Spinal cord (tissue), 10 donors: ENCODE data around the gene PREP. TPM values are rescaled to one million over a fixed set of nuclear protein-coding genes. Genes with fewer than 3 reads are reported as not detected.
A peak's percentile ranks its signal among the peaks of the same experiment; 100 is the strongest.
"Not testable (repeated sequence)": the region's sequence is repeated elsewhere in the genome, so short reads cannot be mapped to it uniquely, and the experiment has no call there.

ENCODE experiments used
- DNase-seq, 6 donors: peaks; one replicate each; pipeline versions ENCODE4 v3.0.0 to v3.0.0-alpha.2; 2013 to 2015; ENCODE audit warnings: low spot score in 6 of 6, low read depth in 4 of 6
- H3K27ac ChIP-seq: one replicate; pipeline ENCODE4 v1.5.1; 2013; ENCODE audit warnings: low read depth, low read length, control low read depth
- H3K27me3 ChIP-seq: one replicate; pipeline ENCODE4 v1.6.1; 2013; ENCODE audit warnings: low read length; ENCODE audit not compliant: control insufficient read depth, insufficient read depth
- H3K36me3 ChIP-seq: one replicate; pipeline ENCODE4 v1.6.1; 2013; ENCODE audit warnings: low read length; ENCODE audit not compliant: control insufficient read depth, insufficient read depth
- H3K4me1 ChIP-seq: one replicate; pipeline ENCODE4 v1.6.1; 2013; ENCODE audit warnings: low read length; ENCODE audit not compliant: control insufficient read depth, insufficient read depth
- H3K4me3 ChIP-seq: one replicate; pipeline ENCODE4 v1.5.1; 2013; ENCODE audit warnings: low read depth, low read length, control low read depth
- H3K9me3 ChIP-seq: one replicate; pipeline ENCODE4 v1.6.1; 2013; ENCODE audit warnings: low read length; ENCODE audit not compliant: control insufficient read depth, insufficient read depth
- WGBS: methylation state at CpG from one replicate; pipeline ENCODE4 v1.1.5; 2013; ENCODE audit warnings: missing lambda C conversion rate; ENCODE audit not compliant: insufficient coverage; 5-methylcytosine and 5-hydroxymethylcytosine counted together
- polyA plus RNA-seq, 2 donors: library from polyadenylated mRNA; unstranded; fragments of 120-200 nt; gene quantifications; one replicate each; pipeline ENCODE4 v1.2.1, GENCODE V29; 2013; ENCODE audit not compliant: insufficient read length in 2 of 2
- total RNA-seq, 2 donors: library from RNA; depleted of rRNA in 1 of 2; stranded (reverse); fragments of 120-200 nt in 1 of 2; fragments of >200 nt in 1 of 2; gene quantifications; one replicate each; pipeline versions ENCODE4 v1.2.3 to v1.2.4, GENCODE V29; 2013 to 2014
- donor health status: healthy.

PREP gene
- total and polyA plus RNA-seq, 4 donors, result 21.5 to 40.4 (median 35.3) TPM

DNA sequence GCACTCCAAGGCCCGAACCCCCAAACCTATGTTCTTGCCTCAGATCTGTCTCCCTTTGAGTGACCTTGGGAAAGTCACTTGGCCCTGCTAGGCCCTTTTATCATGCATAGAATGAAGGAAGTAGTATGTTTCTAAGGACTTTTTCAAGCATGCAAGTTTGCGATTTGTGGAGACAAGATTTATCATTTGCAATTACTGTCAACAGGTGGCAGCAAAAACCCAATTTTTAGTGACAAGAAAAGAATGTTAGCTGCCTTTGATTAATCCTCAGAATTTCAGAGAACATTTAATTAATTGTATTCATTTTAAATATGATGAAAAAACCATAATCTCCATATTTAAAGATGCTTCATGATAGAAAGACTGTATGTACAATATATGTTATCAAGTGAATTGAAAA is 28.3 kb upstream of the PREP start:
- Histone ChIP-seq H3K36me3 (no peaks in the 10 kb centered on the region), H3K9me3 (no peaks in the 10 kb centered on the region), H3K27ac (no peak overlapping the region), H3K27me3 (no peaks in the 10 kb centered on the region), H3K4me1 (no peaks in the 10 kb centered on the region), H3K4me3 (no peak overlapping the region)
- no CpG with 5 or more reads among the region's 2 CpGs for WGBS
- peak in 5 of 6 donors; percentile 35 to 79 (median 40) for DNase-seq

GRCh38 chr6:105430685-105431084 is 27.8 kb upstream of the PREP start:
- Histone ChIP-seq H3K27me3 (no peaks in the 10 kb centered on the region), H3K9me3 (no peaks in the 10 kb centered on the region), H3K27ac (no peak overlapping the region), H3K36me3 (no peaks in the 10 kb centered on the region), H3K4me1 (no peaks in the 10 kb centered on the region), H3K4me3 (no peak overlapping the region)
- 71% methylated on average over 1 of the region's 3 CpGs for WGBS
- no peak for DNase-seq

- Histone ChIP-seq H3K9me3 (no peaks in the 10 kb centered on the region), H3K36me3 (no peaks in the 10 kb centered on the region), H3K27me3 (no peaks in the 10 kb centered on the region), H3K4me3 (no peak overlapping the region), H3K4me1 (no peaks in the 10 kb centered on the region), H3K27ac (no peak overlapping the region)
- 80% methylated on average over 1 of the region's 4 CpGs for WGBS
- no peak for DNase-seq
These were observed 26.8 kb upstream of the PREP start for GRCh38 chr6:105429676-105430075.

GRCh38 chr6:105428342-105428957 is 25.6 kb upstream of the PREP start:
- no peak overlapping the region for H3K4me3 ChIP-seq
- DNase-seq, result peak in 1 of 6 donors; percentile 12
- H3K27me3 ChIP-seq, result no peaks in the 10 kb centered on the region
- no peaks in the 10 kb centered on the region for H3K36me3 ChIP-seq
- WGBS, result no CpG with 5 or more reads among the region's 5 CpGs
- H3K9me3 ChIP-seq, result no peaks in the 10 kb centered on the region
- no peak overlapping the region for H3K27ac ChIP-seq
- no peaks in the 10 kb centered on the region for H3K4me1 ChIP-seq

DNA sequence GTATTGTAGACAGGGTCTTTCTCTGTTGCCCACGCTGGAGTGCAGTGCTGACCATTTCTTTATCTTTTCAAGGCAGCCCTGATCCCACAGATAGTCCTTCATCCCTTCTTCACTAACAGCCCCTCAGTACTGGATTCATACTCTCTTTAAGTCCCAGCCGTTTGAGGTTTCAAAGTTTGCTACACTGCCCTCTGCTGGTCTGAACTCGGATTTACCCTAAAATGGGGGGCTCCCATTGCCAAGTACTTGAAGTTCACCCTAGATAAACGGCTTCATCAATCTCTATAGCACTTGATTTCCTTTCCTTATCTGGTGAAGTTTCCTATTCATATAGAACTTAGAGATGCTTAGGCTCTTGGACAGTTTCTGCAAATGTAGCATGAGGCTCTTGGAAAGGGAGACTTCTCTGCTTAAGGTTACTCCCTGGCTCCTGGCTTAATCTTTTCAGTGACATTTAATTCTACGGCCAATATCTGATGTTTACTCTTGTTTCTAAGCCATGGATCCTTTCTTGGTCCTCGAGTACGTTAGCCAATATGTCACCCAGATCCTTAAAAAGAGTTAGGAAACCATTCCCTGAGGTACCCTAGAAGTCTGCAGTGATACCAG is 21.4 kb upstream of the PREP start:
- H3K4me1 ChIP-seq, result no peaks in the 10 kb centered on the region
- no peaks in the 10 kb centered on the region for H3K27me3 ChIP-seq
- WGBS, result 32% methylated on average over 6 of the region's 7 CpGs
- peak in 3 of 6 donors; percentile 22 to 72 (median 67) for DNase-seq
- no peaks in the 10 kb centered on the region for H3K9me3 ChIP-seq
- no peaks in the 10 kb centered on the region for H3K36me3 ChIP-seq
- H3K27ac ChIP-seq, result no peak overlapping the region
- no peak overlapping the region for H3K4me3 ChIP-seq

DNA sequence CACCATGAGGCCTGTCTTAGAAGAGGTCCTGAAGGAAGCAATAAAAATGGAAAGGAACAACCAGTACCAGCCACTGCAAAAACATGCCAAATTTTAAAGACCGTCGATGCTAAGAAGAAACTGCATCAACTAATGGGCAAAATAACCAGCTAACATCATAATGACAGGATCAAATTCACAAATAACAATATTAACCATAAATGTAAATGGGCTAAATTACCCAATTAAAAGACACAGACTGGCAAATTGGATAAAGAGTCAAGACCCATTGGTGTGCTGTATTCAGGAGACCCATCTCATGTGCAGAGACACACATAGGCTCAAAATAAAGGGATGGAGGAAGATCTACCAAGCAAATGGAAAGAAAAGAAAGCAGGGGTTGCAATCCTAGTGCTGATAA is 14.1 kb upstream of the PREP start:
- H3K9me3 ChIP-seq, H3K4me1 ChIP-seq, DNase-seq, H3K36me3 ChIP-seq, H3K27me3 ChIP-seq, H3K27ac ChIP-seq, H3K4me3 ChIP-seq: not testable (repeated sequence)
- WGBS, result no CpG with 5 or more reads among the region's 2 CpGs

DNA sequence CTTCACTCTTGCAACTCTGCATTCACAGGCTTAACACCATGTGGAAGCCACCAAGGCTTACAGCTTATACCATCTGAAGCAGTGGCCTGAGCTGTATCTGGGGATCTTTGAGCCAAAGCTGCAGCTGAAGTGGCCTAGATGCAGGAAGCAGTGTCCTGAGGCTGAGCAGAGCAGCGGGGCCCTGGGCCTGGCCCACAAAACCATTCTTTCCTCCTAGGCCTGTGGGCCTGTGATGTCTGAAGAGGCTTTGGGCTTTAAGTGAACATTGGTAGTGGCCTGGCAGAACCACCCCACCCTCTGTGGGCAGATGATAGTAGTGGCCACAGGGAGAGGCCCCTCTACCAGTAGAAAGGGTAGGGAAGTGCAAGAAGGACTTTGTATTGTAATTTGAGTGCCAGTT is 6.9 kb upstream of the PREP start:
- Histone ChIP-seq H3K9me3 (peaks cover 8% of the 10 kb centered on the region), H3K36me3 (no peaks in the 10 kb centered on the region), H3K27me3 (no peaks in the 10 kb centered on the region), H3K4me3 (no peak overlapping the region), H3K27ac (no peak overlapping the region), H3K4me1 (no peaks in the 10 kb centered on the region)
- WGBS, result no CpG with 5 or more reads among the region's 1 CpG
- DNase-seq, result no peak

DNA sequence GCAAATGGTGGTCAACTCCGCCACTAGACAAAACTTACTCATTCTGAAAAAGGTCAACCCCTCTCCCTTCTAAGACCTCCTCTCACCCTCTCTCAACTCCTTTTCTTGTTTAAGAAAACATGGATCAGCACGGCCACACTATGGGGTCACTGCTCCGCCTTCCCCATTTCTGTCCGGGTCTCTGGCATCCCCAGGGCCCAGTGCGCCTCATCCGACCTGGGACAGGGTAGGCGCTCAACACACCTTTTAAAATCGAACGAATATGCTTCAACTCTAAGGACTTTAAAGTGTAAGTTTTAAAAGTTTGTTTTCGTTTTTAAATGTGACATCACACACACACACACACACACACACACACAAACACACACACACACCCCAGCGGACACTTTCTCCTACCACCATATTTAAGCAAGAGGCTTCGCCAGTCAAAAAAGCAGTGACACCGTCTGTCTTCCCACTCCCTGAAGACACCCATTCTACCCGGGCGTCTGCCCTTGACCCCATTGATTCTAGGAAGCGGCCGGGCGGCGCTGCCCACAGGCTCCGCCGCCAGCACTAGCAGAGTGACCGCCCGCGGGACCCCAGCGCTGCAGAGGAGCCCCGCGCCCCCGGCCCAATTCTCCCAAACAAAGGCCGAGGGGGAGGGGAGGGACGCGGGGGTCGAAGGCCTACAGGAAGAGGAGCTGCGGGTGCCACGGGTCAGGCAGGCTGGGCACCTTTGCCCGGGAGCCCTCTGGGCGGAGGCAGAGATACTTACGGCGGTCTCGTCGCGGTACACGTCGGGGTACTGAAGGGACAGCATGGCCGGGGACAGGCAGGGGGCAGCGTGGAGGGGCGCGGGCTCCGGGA is 568 bp downstream of the PREP start:
- Histone ChIP-seq H3K4me1 (peaks cover 17% of the 10 kb centered on the region), H3K27me3 (no peaks in the 10 kb centered on the region), H3K27ac (peak overlapping the region; percentile 75), H3K36me3 (no peaks in the 10 kb centered on the region), H3K4me3 (peak overlapping the region; percentile 87), H3K9me3 (no peaks in the 10 kb centered on the region)
- peak in 5 of 6 donors; percentile 10 to 74 (median 24) for DNase-seq
- WGBS, result 3% methylated on average over 41 of the region's 48 CpGs

DNA sequence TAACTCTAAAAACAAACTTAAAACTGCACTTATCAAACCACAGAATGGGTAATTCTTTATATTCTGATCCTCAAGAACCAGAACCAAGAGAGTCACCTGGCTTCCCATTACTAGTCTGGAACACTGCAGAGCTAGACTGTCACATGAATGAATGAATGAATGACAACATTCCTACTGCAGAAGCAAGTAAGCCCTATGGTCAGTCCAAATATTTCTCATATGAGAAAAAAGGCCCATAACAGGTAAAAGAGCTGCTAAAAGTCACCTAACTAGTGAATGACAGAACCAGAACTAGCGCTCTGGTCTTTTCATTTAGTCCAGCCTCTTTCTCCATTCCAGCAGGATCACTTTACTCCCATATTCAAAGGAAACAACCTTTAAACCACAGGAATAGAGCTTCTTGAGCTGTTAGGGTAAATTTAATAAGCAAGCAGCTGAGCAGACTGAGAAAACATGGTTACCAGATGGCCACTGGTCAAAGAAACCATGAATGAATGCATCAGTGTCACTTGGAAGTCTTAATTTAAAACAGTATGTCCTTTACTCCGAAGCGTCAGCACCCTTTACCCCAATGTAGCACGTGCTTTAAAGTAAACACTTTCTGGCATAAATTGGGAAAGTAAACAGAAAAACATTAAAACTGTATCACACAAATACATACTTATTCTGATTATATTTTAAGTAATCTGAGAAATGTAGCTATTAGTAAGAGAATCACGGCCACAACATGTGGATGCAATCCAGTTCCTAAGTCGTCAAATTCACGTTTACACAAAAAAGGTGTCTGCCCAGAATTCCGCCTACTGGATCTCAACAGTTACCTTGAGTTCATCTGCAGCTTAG is 1.4 kb downstream of the PREP start:
- peak overlapping the region; percentile 87 for H3K4me3 ChIP-seq
- H3K4me1 ChIP-seq, result peaks cover 17% of the 10 kb centered on the region
- H3K27ac ChIP-seq, result no peak overlapping the region
- H3K9me3 ChIP-seq, result no peaks in the 10 kb centered on the region
- H3K36me3 ChIP-seq, result no peaks in the 10 kb centered on the region
- H3K27me3 ChIP-seq, result no peaks in the 10 kb centered on the region
- DNase-seq, result no peak
- WGBS, result 50% methylated on average over 4 of the region's 8 CpGs
